Tongue (tissue), 3 donors: Measurements from ENCODE around the gene NOL11. TPM values are rescaled to one million over a fixed set of nuclear protein-coding genes. Genes with fewer than 3 reads are reported as not detected.
"Not testable (repeated sequence)": the region's sequence is repeated elsewhere in the genome, so short reads cannot be mapped to it uniquely, and the experiment has no call there.

Experiments used
- DNase-seq: peaks from one replicate; pipeline ENCODE4 v3.0.0-alpha.2; 2015
- small RNA-seq: library from RNA; depleted of rRNA; stranded (forward); fragments of <200 nt; gene quantifications from one replicate; pipeline ENCODE3, GENCODE V24; 2014; ENCODE audit warnings: low replicate concordance
- total RNA-seq: library from RNA; depleted of rRNA; stranded (reverse); fragments of >200 nt; gene quantifications from one replicate; pipeline ENCODE4 v1.2.3, GENCODE V29; 2014

The NOL11 gene
- total RNA-seq, 1 donor from 2014 or later, result 51.2 TPM

DNA sequence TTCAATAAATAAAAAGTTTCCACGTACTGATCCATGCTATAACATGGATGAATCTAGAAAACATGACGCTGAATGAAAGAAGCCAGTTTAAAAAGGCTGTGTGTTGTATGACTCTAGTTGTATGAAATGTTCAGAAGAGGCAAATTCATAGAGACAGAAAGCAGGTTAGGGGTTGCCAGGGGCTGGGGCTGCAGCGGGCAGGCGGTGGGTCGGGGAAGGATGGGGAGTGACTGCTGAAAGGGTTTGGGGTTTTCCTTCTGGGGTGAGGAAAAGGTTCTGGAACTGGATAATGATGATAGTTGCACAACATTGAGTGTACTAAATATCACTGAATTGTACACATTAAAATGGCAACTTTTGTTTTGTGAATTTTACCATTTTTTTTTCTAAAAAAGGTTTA is 36.3 kb downstream of the NOL11 start:
- no peak for DNase-seq

DNA sequence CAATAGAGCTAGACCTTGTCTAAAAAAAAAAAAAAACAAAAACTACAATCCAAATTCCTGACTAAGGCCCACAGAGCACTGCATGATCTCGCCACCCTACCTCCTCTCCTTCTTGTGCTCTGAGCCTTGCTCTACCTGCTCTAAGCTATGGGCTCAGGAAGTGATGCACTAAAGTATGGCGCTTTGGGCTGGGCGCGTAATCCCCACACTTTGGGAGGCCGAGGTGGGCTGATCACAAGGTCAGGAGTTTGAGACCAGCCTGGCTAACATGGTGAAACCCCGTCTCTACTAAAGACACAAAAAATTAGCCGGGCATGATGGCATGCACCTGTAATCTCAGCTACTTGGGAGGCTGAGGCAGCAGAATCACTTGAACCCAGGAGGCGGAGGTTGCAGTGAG is 37.0 kb downstream of the NOL11 start:
- not testable (repeated sequence) for DNase-seq

DNA sequence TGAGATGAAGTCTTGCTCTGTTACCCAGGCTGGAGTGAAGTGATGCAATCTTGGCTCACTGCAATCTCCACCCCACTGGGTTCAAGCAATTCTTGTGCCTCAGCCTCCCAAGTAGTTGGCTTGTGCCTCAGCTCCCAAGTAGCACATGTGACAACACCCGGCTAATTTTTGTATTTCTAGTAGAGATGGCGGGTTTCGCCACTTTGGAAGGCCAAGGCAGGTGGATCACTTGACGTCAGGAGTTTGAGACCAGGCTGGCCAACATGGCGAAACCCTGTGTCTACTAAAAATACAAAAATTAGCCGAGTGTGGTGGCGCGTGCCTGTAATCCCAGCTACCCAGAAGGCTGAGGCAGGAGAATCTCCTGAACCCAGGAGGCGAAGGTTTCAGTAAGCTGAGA is 39.0 kb downstream of the NOL11 start:
- not testable (repeated sequence) for DNase-seq

DNA sequence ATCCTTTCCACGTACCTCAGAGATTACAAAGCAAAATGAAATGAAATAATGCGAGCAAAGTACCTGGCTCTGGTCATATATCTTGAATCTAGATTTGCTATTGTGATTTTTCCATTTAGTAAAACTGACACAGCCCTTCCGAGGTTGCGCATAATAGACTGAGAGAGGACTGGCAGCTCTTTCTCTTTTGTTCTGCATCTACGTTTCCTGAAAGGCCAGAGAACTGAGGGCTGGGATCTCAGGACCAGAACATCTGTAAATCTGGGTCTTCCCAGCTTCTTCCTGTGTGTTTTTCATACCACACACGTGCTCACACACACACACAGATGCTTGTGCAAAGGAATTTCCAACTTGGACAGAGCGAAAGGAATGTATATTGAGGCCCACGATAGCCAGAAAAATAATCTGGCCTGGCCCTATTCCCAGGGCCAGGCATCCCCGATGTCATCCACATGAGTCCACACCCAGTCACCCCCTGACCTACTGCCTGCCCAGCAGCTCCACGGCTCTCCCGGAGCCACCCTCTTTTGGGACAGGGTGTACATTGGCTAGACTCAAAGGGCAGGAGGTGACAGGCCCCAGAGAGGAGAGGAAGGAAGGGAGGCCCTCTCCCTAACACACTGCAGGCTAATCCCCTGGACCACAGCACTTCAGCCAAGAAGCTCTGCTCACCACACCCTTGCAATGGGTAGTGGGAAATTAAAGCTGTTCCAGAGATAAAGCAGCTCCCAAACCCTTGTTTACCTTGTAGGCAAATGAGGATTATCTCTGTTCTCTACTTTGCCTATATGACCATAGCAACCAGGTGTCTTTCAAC is 41.8 kb downstream of the NOL11 start:
- peak; percentile 70 for DNase-seq

DNA sequence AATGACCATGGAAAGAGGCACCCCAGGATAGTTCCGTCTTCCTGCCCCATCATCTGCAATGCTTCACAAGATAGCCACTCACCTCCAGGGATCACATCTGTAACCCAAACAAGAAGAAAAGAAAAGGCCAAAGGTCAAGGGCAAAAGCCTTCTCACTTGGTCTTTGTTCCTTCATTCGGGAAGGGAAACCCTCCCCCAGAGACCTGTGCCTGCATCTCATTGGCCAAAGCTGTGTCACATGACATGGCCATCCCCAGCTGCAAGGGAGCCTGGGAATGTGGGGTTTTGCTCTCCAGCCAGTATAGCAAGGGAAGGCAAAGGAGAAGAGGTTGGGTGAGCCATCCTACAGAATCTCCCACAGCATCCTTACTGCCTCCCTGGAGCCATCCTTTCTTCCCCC is 47.9 kb downstream of the NOL11 start:
- DNase-seq, result no peak

DNA sequence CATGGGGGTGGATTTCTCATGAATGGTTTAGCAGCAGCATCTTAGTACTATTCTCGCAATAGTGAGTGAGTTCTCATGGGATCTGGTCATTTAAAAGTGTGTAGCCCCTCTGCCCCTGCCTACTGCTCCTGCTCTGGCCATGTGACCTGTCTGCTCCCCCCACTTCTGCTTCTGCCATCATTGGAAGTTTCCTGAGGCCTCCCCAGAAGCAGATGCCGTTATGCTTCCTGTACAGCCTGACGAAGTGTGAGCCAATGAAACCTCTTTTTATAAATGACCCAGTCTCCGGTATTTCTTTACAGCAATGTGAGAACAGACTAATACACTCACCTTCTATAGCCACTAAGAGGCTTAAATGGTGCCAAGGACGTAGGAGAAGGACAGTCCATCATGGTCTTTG is 51.5 kb downstream of the NOL11 start:
- DNase-seq, result no peak

DNA sequence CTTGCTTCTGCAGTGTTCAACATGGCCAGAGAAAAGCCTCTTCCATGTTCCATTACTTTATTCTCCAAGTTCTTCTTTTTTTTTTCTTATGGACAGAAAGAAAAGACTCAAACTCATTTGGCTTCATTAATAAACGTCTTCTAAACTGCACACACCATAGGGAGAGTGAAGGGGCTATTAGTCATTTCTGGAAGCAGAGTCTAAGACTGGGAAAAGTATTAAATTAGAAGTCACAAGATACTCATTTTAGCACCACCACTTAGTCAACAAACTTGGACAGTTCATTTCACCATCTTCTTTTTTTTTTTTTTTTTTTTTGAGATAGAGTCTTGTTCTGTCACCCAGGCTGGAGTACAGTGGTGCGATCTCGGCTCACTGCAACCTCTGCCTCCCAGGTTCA is 52.8 kb downstream of the NOL11 start:
- no peak for DNase-seq

DNA sequence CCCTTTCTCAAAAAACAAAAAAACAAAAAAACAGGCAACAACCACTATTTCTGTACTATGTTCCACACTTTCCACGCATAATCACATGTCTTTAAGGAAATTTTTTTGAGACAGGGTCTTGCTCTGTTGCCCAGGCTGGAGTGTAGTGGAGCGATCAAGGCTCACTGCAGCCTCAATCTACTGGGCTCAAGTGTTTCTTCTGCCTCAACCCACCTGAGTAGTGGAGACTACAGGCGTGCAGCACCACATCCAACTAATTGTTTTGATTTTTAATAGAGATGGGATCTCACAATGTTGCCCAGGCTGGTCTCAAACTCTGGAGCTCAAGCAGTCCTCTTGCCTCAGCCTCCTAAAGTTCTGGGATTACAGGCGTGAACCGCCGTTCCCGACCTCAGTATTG is 54.9 kb downstream of the NOL11 start:
- no peak for DNase-seq

DNA sequence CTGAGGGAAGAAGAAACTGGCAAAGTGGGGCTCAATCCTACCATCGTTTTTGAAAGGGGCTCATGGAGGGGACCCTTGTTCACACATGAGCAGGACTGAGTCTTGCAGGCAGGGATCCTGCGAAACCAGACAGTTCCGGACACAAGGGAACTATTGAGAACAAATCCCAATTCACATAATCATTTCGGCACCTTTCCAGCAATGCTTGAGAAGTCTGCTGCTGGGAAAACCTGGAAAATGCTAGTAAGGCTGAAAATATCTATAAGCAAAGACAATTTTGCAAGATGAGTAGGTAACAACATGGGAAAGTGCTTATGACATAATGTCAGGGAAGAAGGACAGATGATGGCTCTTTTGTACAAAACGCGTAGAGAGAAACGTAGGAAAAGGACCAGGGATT is 55.5 kb downstream of the NOL11 start:
- DNase-seq, result peak; percentile 70

DNA sequence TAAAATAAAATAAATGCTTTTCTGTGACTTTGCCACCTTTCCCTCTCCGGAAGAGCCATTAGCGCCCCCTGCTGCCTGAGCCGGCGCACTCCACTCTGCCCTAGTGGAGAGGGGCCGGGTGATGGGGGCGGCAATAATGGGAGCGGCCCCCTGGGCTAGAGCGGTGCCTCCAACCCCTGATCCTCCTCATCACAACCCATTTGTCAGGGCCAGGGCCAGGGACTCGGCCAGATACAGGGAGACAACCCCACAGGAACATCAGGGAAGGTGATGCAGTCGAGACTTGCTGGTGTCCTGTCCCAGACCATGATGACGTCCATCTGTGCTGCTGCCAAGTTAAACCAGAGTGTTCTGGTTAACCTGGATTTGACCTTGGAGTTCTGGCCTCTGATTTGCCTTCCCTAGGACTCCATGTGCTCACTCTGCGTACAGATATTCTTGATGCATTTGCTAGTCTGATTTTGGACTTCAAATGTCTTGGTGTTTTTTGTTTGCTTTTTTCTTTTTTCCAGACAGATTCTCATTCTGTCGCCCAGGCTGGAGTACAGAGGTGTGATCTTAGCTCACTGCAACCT is 61.4 kb downstream of the NOL11 start:
- peak; percentile 71 for DNase-seq

DNA sequence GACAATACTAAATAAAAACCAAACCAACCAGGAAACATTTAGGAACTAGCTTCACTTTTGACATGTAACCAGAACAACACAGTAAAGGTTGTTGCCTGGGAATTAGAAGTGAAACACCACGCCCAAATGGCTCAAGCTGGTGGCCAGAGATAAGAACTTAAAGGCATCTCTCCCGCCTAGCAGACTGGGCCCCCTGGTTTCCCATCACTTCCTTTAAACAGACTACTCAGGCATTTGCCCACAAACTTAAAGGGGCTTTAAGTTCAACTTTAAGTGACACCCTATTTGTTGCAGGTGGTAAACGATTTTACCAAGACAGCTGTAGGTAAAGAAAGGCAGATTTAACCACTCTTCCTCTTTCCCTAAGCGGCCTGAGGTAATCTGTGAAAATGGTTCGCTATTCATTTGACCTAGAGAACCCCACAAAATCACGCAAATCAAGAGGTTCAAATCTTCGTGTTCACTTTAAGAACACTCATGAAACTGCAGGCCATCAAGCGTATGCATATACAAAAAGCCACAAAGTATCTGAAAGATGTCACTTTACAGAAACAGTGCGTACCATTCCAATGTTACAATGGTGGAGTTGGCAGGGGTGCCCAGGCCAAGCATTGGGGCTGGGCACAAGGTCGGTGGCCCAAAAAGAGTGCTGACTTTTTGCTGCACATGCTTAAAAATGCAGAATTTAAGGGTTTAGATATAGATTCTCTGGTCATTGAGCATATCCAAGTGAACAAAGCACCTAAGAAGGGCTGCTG is 66.8 kb downstream of the NOL11 start:
- peak; percentile 10 for DNase-seq

DNA sequence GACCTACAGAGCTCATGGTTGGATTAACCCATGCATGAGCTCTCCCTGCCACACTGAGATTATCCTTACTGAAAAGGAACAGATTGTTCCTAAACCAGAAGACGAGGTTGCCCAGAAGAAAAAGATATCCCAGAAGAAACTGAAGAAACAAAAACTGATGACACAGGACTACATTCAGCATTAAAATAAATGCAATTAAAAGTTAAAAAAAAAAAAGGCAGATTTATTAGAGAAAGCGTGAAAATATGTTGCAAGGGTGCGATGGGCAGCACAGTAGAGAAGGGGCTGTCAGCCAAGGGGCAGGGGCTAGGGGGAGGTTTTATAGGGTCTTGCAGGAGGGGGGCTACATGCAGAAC is 67.4 kb downstream of the NOL11 start:
- DNase-seq, result no peak

DNA sequence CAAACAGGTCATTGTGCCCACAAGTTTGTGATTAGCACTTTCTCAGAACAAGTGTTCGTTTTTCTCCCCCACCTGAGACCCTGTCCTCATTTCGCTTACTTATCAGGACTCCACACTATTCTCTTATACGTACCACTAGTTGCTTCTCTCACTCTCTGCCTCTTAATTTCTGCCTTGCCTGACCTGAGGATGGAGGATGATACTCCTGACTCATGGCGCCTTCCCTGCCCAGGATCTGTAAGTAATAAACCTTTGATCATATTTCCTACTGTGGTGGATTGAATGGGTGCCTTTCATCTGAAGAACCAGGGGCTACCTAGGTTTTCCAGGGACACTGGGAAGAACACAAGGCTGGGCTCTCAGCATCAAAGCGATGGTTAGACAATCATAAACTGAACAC is 67.8 kb downstream of the NOL11 start:
- DNase-seq, result no peak

Small RNA genes lying within 50 kb of the gene (small RNA-seq; reads per million reads assigned to genes)
- 2.1 reads per million, percentile 90 among the genes with 10 or more reads in this experiment for gene SNORA38B

Other genes with a start within 250 kb of the NOL11 start
- 125 TPM for gene BPTF, start 107.6 kb downstream of the NOL11 start, total RNA-seq